Measurements from ENCODE around the gene MAGEA10. TPM values are rescaled to one million over a fixed set of nuclear protein-coding genes. Genes with fewer than 3 reads are reported as not detected.

Gene MAGEA10
- total RNA-seq: not detected in 2 replicates

GRCh38 chrX:152138388-152138784 is at the start of gene MAGEA10:
TSS of gene MAGEA10 (minus strand) at chrX:152138577. CDS start at chrX:152135620, 2,957 bp downstream.

Other genes with a start within 250 kb of the MAGEA10 start
- not detected in 2 replicates for gene MAGEA4, start 225.7 kb downstream of the MAGEA10 start, total RNA-seq
- gene GABRE, start 163.9 kb downstream of the MAGEA10 start, total RNA-seq: 28.9 and 41.3 TPM in 2 replicates

All from smooth muscle cell of the umbilical artery (primary cell).